ENCODE data around the gene GRK5. TPM values are rescaled to one million over a fixed set of nuclear protein-coding genes. Genes with fewer than 3 reads are reported as not detected.
A peak's percentile ranks its signal among the peaks of the same experiment; 100 is the strongest.
"Not testable (repeated sequence)": the region's sequence is repeated elsewhere in the genome, so short reads cannot be mapped to it uniquely, and the experiment has no call there.

GRK5 gene
- total RNA-seq, 4 donors from 2014 or later: 9.2 to 27.3 (median 15.0) TPM

DNA sequence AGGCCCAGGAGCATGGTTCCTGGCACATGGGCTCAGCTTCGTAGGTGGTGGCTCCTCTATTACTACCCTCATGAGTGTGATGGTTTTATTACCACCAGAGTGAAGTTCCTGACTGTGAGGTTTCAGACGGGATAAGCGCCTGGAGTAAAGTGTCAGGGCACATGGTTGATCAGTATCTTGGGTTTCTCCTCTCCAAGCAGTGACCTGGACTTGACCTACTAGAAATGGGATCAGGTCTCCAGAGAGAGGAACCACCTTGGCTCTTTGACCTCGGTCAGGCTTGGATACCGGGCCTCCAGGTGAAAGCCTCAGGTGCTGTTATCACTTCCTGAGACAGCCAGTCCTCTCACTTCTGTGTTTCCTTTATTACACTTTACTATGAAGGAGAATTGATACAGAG is 67.7 kb downstream of the GRK5 start:
- intact Hi-C loops (cut with DNase I): no loop called here
- TF ChIP-seq POLR2A (IDR thresholded peaks at IDR 0.05): no peak
- TF ChIP-seq, protein P1, sequence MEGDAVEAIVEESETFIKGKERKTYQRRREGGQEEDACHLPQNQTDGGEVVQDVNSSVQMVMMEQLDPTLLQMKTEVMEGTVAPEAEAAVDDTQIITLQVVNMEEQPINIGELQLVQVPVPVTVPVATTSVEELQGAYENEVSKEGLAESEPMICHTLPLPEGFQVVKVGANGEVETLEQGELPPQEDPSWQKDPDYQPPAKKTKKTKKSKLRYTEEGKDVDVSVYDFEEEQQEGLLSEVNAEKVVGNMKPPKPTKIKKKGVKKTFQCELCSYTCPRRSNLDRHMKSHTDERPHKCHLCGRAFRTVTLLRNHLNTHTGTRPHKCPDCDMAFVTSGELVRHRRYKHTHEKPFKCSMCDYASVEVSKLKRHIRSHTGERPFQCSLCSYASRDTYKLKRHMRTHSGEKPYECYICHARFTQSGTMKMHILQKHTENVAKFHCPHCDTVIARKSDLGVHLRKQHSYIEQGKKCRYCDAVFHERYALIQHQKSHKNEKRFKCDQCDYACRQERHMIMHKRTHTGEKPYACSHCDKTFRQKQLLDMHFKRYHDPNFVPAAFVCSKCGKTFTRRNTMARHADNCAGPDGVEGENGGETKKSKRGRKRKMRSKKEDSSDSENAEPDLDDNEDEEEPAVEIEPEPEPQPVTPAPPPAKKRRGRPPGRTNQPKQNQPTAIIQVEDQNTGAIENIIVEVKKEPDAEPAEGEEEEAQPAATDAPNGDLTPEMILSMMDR (IDR thresholded peaks at IDR 0.05): no peak
- Histone ChIP-seq H3K27ac (peak overlapping the region in 2 of 3 donors; percentile 35 to 48), H3K9me3 (no peaks in the 10 kb centered on the region), H3K36me3 (no peaks in the 10 kb centered on the region), H3K4me3 (replicated peaks in 1 of 3) (no peak overlapping the region), H3K4me1 (peaks cover 31 to 39% of the 10 kb centered on the region in 2 donors), H3K27me3 (no peaks in the 10 kb centered on the region)
- DNase-seq: no peak
- 85 to 89% methylated on average over 5 of the region's 5 CpGs for WGBS, 2 donors

DNA sequence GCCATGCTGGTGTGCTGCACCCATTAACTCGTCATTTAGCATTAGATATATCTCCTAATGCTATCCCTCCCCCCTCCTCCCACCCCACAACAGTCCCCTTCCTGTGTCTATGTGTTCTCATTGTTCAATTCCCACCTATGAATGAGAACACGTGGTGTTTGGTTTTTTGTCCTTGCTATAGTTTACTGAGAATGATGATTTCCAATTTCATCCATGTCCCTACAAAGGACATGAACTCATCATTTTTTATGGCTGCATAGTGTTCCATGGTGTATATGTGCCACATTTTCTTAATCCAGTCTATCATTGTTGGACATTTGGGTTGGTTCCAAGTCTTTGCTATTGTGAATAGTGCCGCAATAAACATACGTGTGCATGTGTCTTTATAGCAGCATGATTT is 68.8 kb downstream of the GRK5 start:
- H3K4me3 ChIP-seq (replicated peaks in 1 of 3); H3K27ac ChIP-seq; H3K27me3 ChIP-seq; H3K9me3 ChIP-seq; intact Hi-C loops (cut with DNase I); H3K36me3 ChIP-seq; DNase-seq: not testable (repeated sequence)
- H3K4me1 ChIP-seq: peaks cover 26 to 37% of the 10 kb centered on the region in 2 donors
- WGBS, 2 donors: 90 to 94% methylated on average over 3 to 4 of the region's 4 CpGs

DNA sequence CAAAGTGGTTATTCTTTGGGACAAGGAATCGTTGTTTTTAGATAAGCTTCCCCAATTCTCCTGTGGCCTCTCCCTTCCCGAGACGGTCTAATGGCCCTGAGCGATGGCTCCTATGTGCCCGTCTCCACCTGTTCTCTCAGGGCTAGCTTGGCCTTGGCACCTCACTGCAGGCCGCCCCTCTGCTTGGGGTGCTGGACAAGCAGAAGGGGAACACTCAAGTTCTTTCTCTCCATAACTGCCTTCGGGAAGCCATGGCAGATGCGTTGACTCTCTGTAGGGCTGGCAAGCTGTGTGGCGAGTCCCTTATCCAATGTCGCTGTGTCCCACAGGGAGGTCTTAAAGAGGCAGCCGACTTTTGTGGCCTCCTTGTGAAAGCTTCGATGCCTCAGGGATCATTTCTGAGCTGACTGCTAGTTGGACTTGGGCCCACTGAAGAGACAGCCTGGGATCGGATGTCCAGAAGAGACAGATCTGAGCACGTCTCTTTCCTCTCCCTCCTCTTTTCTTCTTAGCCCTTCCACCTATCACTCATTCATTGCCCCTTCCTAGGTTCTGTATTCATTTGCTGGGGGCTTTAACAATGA is 70.8 kb downstream of the GRK5 start:
- H3K27ac ChIP-seq: no peak overlapping the region
- no peaks in the 10 kb centered on the region for H3K36me3 ChIP-seq
- peaks cover 30 to 39% of the 10 kb centered on the region in 2 donors for H3K4me1 ChIP-seq
- DNase-seq: no peak
- 85 to 89% methylated on average over 14 of the region's 14 CpGs for WGBS, 2 donors
- no peak overlapping the region for H3K4me3 ChIP-seq (replicated peaks in 1 of 3)
- intact Hi-C loops (cut with DNase I): no loop called here
- TF ChIP-seq, protein P1 (IDR thresholded peaks at IDR 0.05): no peak
- TF ChIP-seq POLR2A (IDR thresholded peaks at IDR 0.05): no peak
- no peaks in the 10 kb centered on the region for H3K9me3 ChIP-seq
- H3K27me3 ChIP-seq: no peaks in the 10 kb centered on the region

DNA sequence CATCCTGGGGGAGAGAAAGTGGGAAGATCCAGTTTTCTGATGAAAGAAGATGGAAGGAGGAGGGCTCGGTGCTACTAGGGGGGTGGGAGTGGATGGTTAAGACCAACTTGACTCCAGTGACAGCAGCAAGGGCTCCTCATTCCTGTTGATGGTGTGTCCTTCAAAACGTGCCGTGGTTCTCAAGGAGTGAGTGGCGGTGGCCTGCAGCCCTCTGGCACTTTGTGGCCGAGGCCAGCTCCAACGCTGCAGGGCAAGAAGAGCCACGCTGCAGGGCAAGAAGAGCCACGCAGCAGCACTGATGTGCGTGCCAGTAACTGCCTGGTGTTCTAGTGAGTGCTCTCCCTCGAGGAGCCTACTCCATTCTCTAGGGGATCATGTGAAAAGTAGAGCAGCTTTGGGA is 72.1 kb downstream of the GRK5 start:
- Histone ChIP-seq H3K27me3 (no peaks in the 10 kb centered on the region), H3K27ac (no peak overlapping the region), H3K9me3 (no peaks in the 10 kb centered on the region), H3K4me3 (replicated peaks in 1 of 3) (no peak overlapping the region), H3K4me1 (peaks cover 40 to 52% of the 10 kb centered on the region in 2 donors), H3K36me3 (no peaks in the 10 kb centered on the region)
- intact Hi-C loops (cut with DNase I): no loop called here
- DNase-seq: no peak
- 88 to 93% methylated on average over 6 to 9 of the region's 10 CpGs for WGBS, 2 donors
- no peak for TF ChIP-seq POLR2A (IDR thresholded peaks at IDR 0.05)
- TF ChIP-seq, protein P1 (IDR thresholded peaks at IDR 0.05): no peak

DNA sequence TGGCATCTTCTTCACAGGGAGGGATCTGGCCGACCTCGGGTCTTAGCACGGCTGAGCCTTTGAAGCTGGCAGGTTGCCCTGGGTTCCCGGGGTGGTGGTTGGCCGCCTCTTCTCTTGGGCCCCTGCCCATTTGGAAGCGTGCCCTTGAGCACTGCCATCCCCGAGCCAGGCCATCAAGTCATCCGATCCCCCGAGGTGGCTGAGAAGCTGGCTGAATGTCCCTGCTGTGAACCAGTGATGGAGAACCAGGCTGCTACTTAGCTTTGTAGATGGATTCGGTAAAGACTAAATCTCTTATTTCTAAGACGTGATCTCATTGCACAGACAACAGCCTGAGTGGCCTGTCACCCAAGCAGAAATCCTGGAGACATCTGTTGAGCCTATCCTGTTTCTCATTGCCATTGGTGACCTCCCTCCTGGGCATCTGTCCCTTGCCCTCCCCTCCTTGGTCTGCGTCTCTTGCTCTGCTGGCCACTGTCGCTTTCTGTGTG is 74.3 kb downstream of the GRK5 start:
- no peaks in the 10 kb centered on the region for H3K36me3 ChIP-seq
- WGBS, 2 donors: 22 to 26% methylated on average over 10 to 13 of the region's 13 CpGs
- H3K27ac ChIP-seq: peak overlapping the region; percentile 73 to 87 (median 87)
- H3K27me3 ChIP-seq: no peaks in the 10 kb centered on the region
- no peak overlapping the region for H3K4me3 ChIP-seq (replicated peaks in 1 of 3)
- H3K9me3 ChIP-seq: no peaks in the 10 kb centered on the region
- DNase-seq: peak; percentile 98
- TF ChIP-seq, protein P1 (IDR thresholded peaks at IDR 0.05): no peak
- TF ChIP-seq POLR2A (IDR thresholded peaks at IDR 0.05): peak in 1 of 2 donors; percentile 25
- H3K4me1 ChIP-seq: peaks cover 55 to 64% of the 10 kb centered on the region in 2 donors
- intact Hi-C loops (cut with DNase I): no loop called here

All from thyroid gland (tissue), 4 donors.